HepG2 (cell line): Measurements from ENCODE around the gene DDRGK1. TPM values are rescaled to one million over a fixed set of nuclear protein-coding genes. Genes with fewer than 3 reads are reported as not detected.

ENCODE experiments used
- ATAC-seq: fragments of 200-7000 bp; cut with Tn5 transposase; 3 replicates; pipeline ENCODE4 v1.9.1; 2020; ENCODE audit warnings: mild to moderate bottlenecking, moderate library complexity
- BruUV-seq: library from RNA; stranded (reverse); fragments of 400-500 nt; replicated peaks from 2 replicates; lab custom pipeline; 2021; lab: Mats Ljungman, UMichigan
- CTCF ChIA-PET: fragments of 300-600 bp; formaldehyde crosslinking; extraction: SDS; loops from one replicate; lab custom pipeline; 2021; ENCODE audit warnings: low total read pairs, inconsistent platforms, low intra/inter-chr PET ratio; lab: Yijun Ruan, JAX
- POLR2A ChIA-PET: fragments of 350-600 bp; sonication (Branson Sonifier 250); formaldehyde crosslinking; loops from one replicate; lab custom pipeline; 2020; ENCODE audit warnings: antibody characterized with exemption, inconsistent platforms; lab: Yijun Ruan, JAX
- DNase-seq: peaks from one replicate; pipeline ENCODE4 v3.0.0-alpha.2; 2015; ENCODE audit warnings: low spot score
- FAIRE-seq: peaks from 3 replicates; lab custom pipeline; 2011; peaks lifted over from hg19 to GRCh38; lab: Jason Lieb, UNC
- H2AFZ ChIP-seq: one replicate; pipeline ENCODE4 v1.6.1; 2011; ENCODE audit warnings: low read length, inconsistent platforms
- H3K27ac ChIP-seq: fragments of 300-600 bp; 3 replicates; pipeline ENCODE4 v1.8.0; 2011; ENCODE audit warnings: mixed run types, mild to moderate bottlenecking, mixed read lengths, low read length, inconsistent platforms; ENCODE audit not compliant: insufficient read depth; ENCODE audit errors: extremely low read length
- H3K27me3 ChIP-seq, 2 experiments: fragments of 200-600 bp in 1 of 2; 2 replicates in 1 of 2; 3 replicates in 1 of 2; pipeline versions ENCODE4 v1.6.0 to v1.8.0; 2011; ENCODE audit warnings: low read length in 2 of 2, mild to moderate bottlenecking in 2 of 2, moderate library complexity in 2 of 2, inconsistent platforms in 1 of 2; ENCODE audit not compliant: insufficient read depth in 2 of 2, control insufficient read depth in 1 of 2
- H3K36me3 ChIP-seq, 2 experiments: fragments of 200-600 bp in 1 of 2; replicated peaks in 1 of 2; 2 replicates in 1 of 2; 3 replicates in 1 of 2; pipeline versions ENCODE4 v1.5.1 to v1.8.0; 2011; ENCODE audit warnings: low read length in 2 of 2, inconsistent platforms in 1 of 2; ENCODE audit not compliant: insufficient read depth in 2 of 2, control insufficient read depth in 1 of 2
- H3K4me1 ChIP-seq: 2 replicates; pipeline ENCODE4 v1.5.1; 2012; ENCODE audit warnings: low read length, inconsistent platforms; ENCODE audit not compliant: insufficient read depth
- H3K4me2 ChIP-seq: 2 replicates; pipeline ENCODE4 v1.6.0; 2011; ENCODE audit warnings: low read depth, low read length, inconsistent platforms
- H3K4me3 ChIP-seq, 3 experiments: fragments of 200-600 bp in 1 of 3; sonication (generic), shearing (Covaris generic) in 1 of 3; replicated peaks in 1 of 3; 2 replicates each; pipeline ENCODE4 v1.5.1; 2011 to 2016; ENCODE audit warnings: low read length in 3 of 3, inconsistent platforms in 2 of 3, low read depth in 2 of 3, mild to moderate bottlenecking in 2 of 3, control low read depth in 1 of 3, mixed read lengths in 1 of 3; ENCODE audit not compliant: insufficient read depth in 1 of 3
- H3K79me2 ChIP-seq: one replicate; pipeline ENCODE4 v1.6.1; 2011; ENCODE audit warnings: low read length, inconsistent platforms; ENCODE audit not compliant: insufficient read depth
- H3K9ac ChIP-seq: 2 replicates; pipeline ENCODE4 v1.6.0; 2011; ENCODE audit warnings: mild to moderate bottlenecking, low read depth, low read length, inconsistent platforms; ENCODE audit not compliant: insufficient read depth
- H3K9me3 ChIP-seq: 2 replicates; pipeline ENCODE4 v1.5.1; 2012; ENCODE audit warnings: mild to moderate bottlenecking, low read length
- H4K20me1 ChIP-seq: 2 replicates; pipeline ENCODE4 v1.6.0; 2011; ENCODE audit warnings: inconsistent platforms, mild to moderate bottlenecking, low read length, moderate library complexity; ENCODE audit not compliant: insufficient read depth
- AKAP8 ChIP-seq: sonication (generic); formaldehyde crosslinking; IDR thresholded peaks from 2 replicates; pipeline ENCODE4 v1.5.1; 2020; ENCODE audit warnings: mild to moderate bottlenecking, missing genetic modification reagents
- HINFP ChIP-seq: sonication (generic); formaldehyde crosslinking; IDR thresholded peaks from 2 replicates; pipeline ENCODE4 v1.4.0; 2020; ENCODE audit warnings: low read depth, mild to moderate bottlenecking, missing genetic modification reagents
- HNF1B ChIP-seq: sonication (generic); formaldehyde crosslinking; IDR thresholded peaks from 2 replicates; pipeline ENCODE4 v1.5.1; 2020; ENCODE audit warnings: mild to moderate bottlenecking, moderate library complexity, missing genetic modification reagents
- NFKB2 ChIP-seq: sonication (generic); formaldehyde crosslinking; IDR thresholded peaks from 2 replicates; pipeline ENCODE4 v1.4.0; 2020; ENCODE audit warnings: missing genetic modification reagents, borderline replicate concordance
- NONO ChIP-seq, 2 experiments: fragments of 450-650 bp in 1 of 2; sonication (generic) in 1 of 2; formaldehyde crosslinking in 1 of 2; IDR thresholded peaks in 1 of 2; conservative IDR thresholded peaks in 1 of 2; 2 replicates each; pipeline versions ENCODE4 v1.6.1 to v1.8.0; 2017 to 2022; ENCODE audit warnings: mild to moderate bottlenecking in 1 of 2, missing genetic modification reagents in 1 of 2, moderate library complexity in 1 of 2
- SMAD9 ChIP-seq: sonication (generic); formaldehyde crosslinking; IDR thresholded peaks from 2 replicates; pipeline ENCODE4 v1.5.1; 2020; ENCODE audit warnings: mild to moderate bottlenecking, missing genetic modification reagents
- STAG1 ChIP-seq: sonication (generic); formaldehyde crosslinking; IDR thresholded peaks from 2 replicates; pipeline ENCODE4 v1.4.0; 2020; ENCODE audit warnings: missing genetic modification reagents
- TBL1XR1 ChIP-seq: fragments of 150-350 bp; IDR thresholded peaks from 2 replicates; pipeline ENCODE4 v1.6.1; 2014; ENCODE audit warnings: borderline replicate concordance, low read length; ENCODE audit not compliant: partially characterized antibody
- ZFP36L2 ChIP-seq: sonication (generic); formaldehyde crosslinking; IDR thresholded peaks from 2 replicates; pipeline ENCODE4 v1.4.0; 2020; ENCODE audit warnings: missing genetic modification reagents
- ZNF441 ChIP-seq: sonication (generic); formaldehyde crosslinking; IDR thresholded peaks from 2 replicates; pipeline ENCODE4 v1.7.0; 2021; ENCODE audit warnings: missing genetic modification reagents, borderline replicate concordance
- ZNF501 ChIP-seq: sonication (generic); formaldehyde crosslinking; IDR thresholded peaks from 2 replicates; pipeline ENCODE4 v1.5.1; 2020; ENCODE audit warnings: mild to moderate bottlenecking, moderate library complexity, missing genetic modification reagents
- ZNF572 ChIP-seq: sonication (generic); formaldehyde crosslinking; IDR thresholded peaks from 2 replicates; pipeline ENCODE4 v1.5.1; 2020; ENCODE audit warnings: mild to moderate bottlenecking, missing genetic modification reagents
- ZNF687 ChIP-seq: sonication (generic); formaldehyde crosslinking; IDR thresholded peaks from 2 replicates; pipeline ENCODE4 v1.5.1; 2020; ENCODE audit warnings: mild to moderate bottlenecking, missing genetic modification reagents, moderate library complexity
- ZNF749 ChIP-seq: sonication (generic); formaldehyde crosslinking; IDR thresholded peaks from 2 replicates; pipeline ENCODE4 v1.8.0; 2022; ENCODE audit warnings: mild to moderate bottlenecking, missing genetic modification reagents, moderate library complexity, borderline replicate concordance
- WGBS: methylation state at CpG from one replicate; pipeline ENCODE4 v1.1.6; 2017; ENCODE audit warnings: low lambda C conversion rate; 5-methylcytosine and 5-hydroxymethylcytosine counted together
- in situ Hi-C: cut with HindIII; loops from 2 replicates; pipeline ENCODE4 v1.10.0; 2017; ENCODE audit warnings: low pct_unique_long_range_greater_than_20kb; ENCODE audit not compliant: extremely low pct_ligation_motif_present
- intact Hi-C: fragments of 100-400 bp; cut with micrococcal nuclease; formaldehyde crosslinking; loops from one replicate; pipeline ENCODE4 v1.10.0; 2022; ENCODE audit not compliant: unreplicated experiment
- polyA plus RNA-seq, 8 experiments: library from polyadenylated mRNA; depleted of rRNA in 3 of 8; stranded (reverse) in 7 of 8; unstranded in 1 of 8; fragments of >200 nt; fragmentation: Illumina TruSeq in 4 of 8; extraction: Trizol in 4 of 8; gene quantifications; 2 replicates each; pipeline versions ENCODE4 v1.2.1 to v1.2.3, GENCODE V29; 2011 to 2016; ENCODE audit warnings: low read depth in 4 of 8, missing spikeins in 1 of 8, mixed read lengths in 1 of 8; ENCODE audit not compliant: insufficient read depth in 1 of 8
- total RNA-seq, 5 experiments: library from RNA; depleted of rRNA; stranded (reverse); fragments of >200 nt; fragmentation: Illumina TruSeq; extraction: Trizol; gene quantifications; 2 replicates each; pipeline ENCODE4 v1.2.3, GENCODE V29; 2016; ENCODE audit warnings: low read depth in 1 of 5

DDRGK1 gene
- total and polyA plus RNA-seq, 2 of the 13 experiments (the other 11 are each of a cell fraction or from before 2014, with no cell fraction given), result 96.7 to 149 TPM

- TF ChIP-seq HINFP (CRISPR knock-in tag) (no peak), SMAD9 (CRISPR knock-in tag) (no peak), ZNF441 (CRISPR knock-in tag) (no peak), ZNF749 (CRISPR knock-in tag) (0 out of 2 replicates have a peak, but pooled peaks have one; percentile 51), ZFP36L2 (no peak), AKAP8 (peak; percentile 57; the same call in 1 of the 2 replicates)
- TF ChIP-seq, all 625 proteins: peak for 27
Observed at GRCh38 chr20:3202965-3203314, 1.5 kb downstream of the DDRGK1 start (continued).

GRCh38 chr20:3199976-3200755 lies 4.3 kb downstream of the DDRGK1 start:
- H4K20me1 ChIP-seq, result peaks cover 4% of the 10 kb centered on the region; the same call in 1 of the 2 replicates
- ChIA-PET POLR2A (interaction anchor here (1.2 to 1.4 kb wide), 3 partner anchors 9 to 22 kb away, joined by 3 to 6 read pairs (median 5); partner anchors contain the start of gene ITPA), CTCF (no interaction called here)
- H3K27me3 ChIP-seq, result no peaks in the 10 kb centered on the region; a peak in 1 of 5 replicates
- no peak overlapping the region for H3K4me2 ChIP-seq
- no peak overlapping the region for H3K9ac ChIP-seq
- no peak for DNase-seq
- in situ Hi-C loops (no loop called here), intact Hi-C loops (no loop called here)
- H3K4me3 ChIP-seq, result no peak overlapping the region
- no peak overlapping the region for H3K27ac ChIP-seq
- no TSS peak for BruUV-seq
- peaks cover 36 to 54% of the 10 kb centered on the region in 2 experiments for H3K36me3 ChIP-seq
- no peak for ATAC-seq
- 97% methylated on average over 27 of the region's 27 CpGs for WGBS
- H3K9me3 ChIP-seq, result no peaks in the 10 kb centered on the region
- peaks cover 18% of the 10 kb centered on the region for H3K4me1 ChIP-seq
- H2AFZ ChIP-seq, result no peak overlapping the region
- peaks cover 23% of the 10 kb centered on the region for H3K79me2 ChIP-seq
- no peak for FAIRE-seq
- 0 out of 2 replicates have a peak, but pooled peaks have one; percentile 21 for TF ChIP-seq NFKB2 (CRISPR knock-in tag)
- TF ChIP-seq STAG1 (CRISPR knock-in tag), result peak; percentile 13; the same call in 1 of the 2 replicates
- TF ChIP-seq NONO (IDR thresholded peaks at IDR 0.05), result no peak
- TF ChIP-seq NONO (CRISPR knock-in tag; conservative IDR thresholded peaks at IDR 0.05), result 0 out of 2 replicates have a peak, but pooled peaks have one; percentile 20
- peak; percentile 23; the same call in 1 of the 2 replicates for TF ChIP-seq ZNF687
- TF ChIP-seq HNF1B (CRISPR knock-in tag), result peak; percentile 42; the same call in 1 of the 2 replicates
- TF ChIP-seq ZNF572 (CRISPR knock-in tag), result 0 out of 2 replicates have a peak, but pooled peaks have one; percentile 65
- no peak for TF ChIP-seq TBL1XR1
- TF ChIP-seq ZNF501 (CRISPR knock-in tag), result peak; percentile 51; the same call in 1 of the 2 replicates
